ENCODE data around the gene SNX3.

SNX3 gene

GRCh38 chr6:108165714-108166663 lies 94.9 kb downstream of the SNX3 start, which contains the start of gene NR2E1:
Gene NR2E1, plus strand, starts transcription at chr6:108166022. Its CDS starts 744 bp downstream, at chr6:108166766.
- Mint-ChIP-seq H3K36me3 (ENCODE audit: low read depth) (peaks cover 2% of the 10 kb centered on the region), H3K27ac (peak within 1 kb of the TSS; percentile 62), H3K9me3 (no peaks in the 10 kb centered on the region), H3K27me3 (peaks cover 91% of the 10 kb centered on the region), H3K4me3 (peak within 1 kb of the TSS; percentile 41), H3K4me1 (peaks cover 41% of the 10 kb centered on the region)
- DNase-seq = peak; percentile 15
- no peak for ATAC-seq

- no peak for ATAC-seq
- peak overlapping the region; percentile 57 for H3K27ac Mint-ChIP-seq
- peaks cover 92% of the 10 kb centered on the region for H3K27me3 Mint-ChIP-seq
- no peaks in the 10 kb centered on the region for H3K9me3 Mint-ChIP-seq
- DNase-seq = no peak
- H3K4me3 Mint-ChIP-seq = peak overlapping the region; percentile 39
- H3K4me1 Mint-ChIP-seq = peaks cover 41% of the 10 kb centered on the region
- H3K36me3 Mint-ChIP-seq (ENCODE audit: low read depth) = peaks cover 2% of the 10 kb centered on the region
Observed at GRCh38 chr6:108164815-108165706, 95.8 kb downstream of the SNX3 start.

GRCh38 chr6:108164543-108164814 lies 96.4 kb downstream of the SNX3 start:
- Mint-ChIP-seq H3K4me1 (peaks cover 40% of the 10 kb centered on the region), H3K36me3 (ENCODE audit: low read depth) (peaks cover 2% of the 10 kb centered on the region), H3K27me3 (peaks cover 91% of the 10 kb centered on the region), H3K9me3 (no peaks in the 10 kb centered on the region), H3K27ac (no peak overlapping the region), H3K4me3 (no peak overlapping the region)
- ATAC-seq = no peak
- no peak for DNase-seq

- DNase-seq (no peak), ATAC-seq (no peak)
- H3K27ac Mint-ChIP-seq = peak overlapping the region; percentile 20
- peaks cover 2% of the 10 kb centered on the region for H3K36me3 Mint-ChIP-seq (ENCODE audit: low read depth)
- peaks cover 35% of the 10 kb centered on the region for H3K4me1 Mint-ChIP-seq
- H3K9me3 Mint-ChIP-seq = no peaks in the 10 kb centered on the region
- no peak overlapping the region for H3K4me3 Mint-ChIP-seq
- H3K27me3 Mint-ChIP-seq = peaks cover 89% of the 10 kb centered on the region
Observed at GRCh38 chr6:108163644-108164542, 96.9 kb downstream of the SNX3 start.

- H3K9me3 Mint-ChIP-seq = no peaks in the 10 kb centered on the region
- H3K27ac Mint-ChIP-seq = no peak overlapping the region
- DNase-seq = peak; percentile 6
- peak; percentile 40 for ATAC-seq
- no peak overlapping the region for H3K4me3 Mint-ChIP-seq
- H3K27me3 Mint-ChIP-seq = peaks cover 93% of the 10 kb centered on the region
- peaks cover 38% of the 10 kb centered on the region for H3K4me1 Mint-ChIP-seq
- H3K36me3 Mint-ChIP-seq (ENCODE audit: low read depth) = peaks cover 2% of the 10 kb centered on the region
Observed at GRCh38 chr6:108163267-108163643, 97.6 kb downstream of the SNX3 start.

- peaks cover 2% of the 10 kb centered on the region for H3K36me3 Mint-ChIP-seq (ENCODE audit: low read depth)
- no peak for ATAC-seq
- no peak overlapping the region for H3K4me3 Mint-ChIP-seq
- H3K27ac Mint-ChIP-seq = no peak overlapping the region
- DNase-seq = no peak
- H3K9me3 Mint-ChIP-seq = no peaks in the 10 kb centered on the region
- peaks cover 31% of the 10 kb centered on the region for H3K4me1 Mint-ChIP-seq
- H3K27me3 Mint-ChIP-seq = peaks cover 86% of the 10 kb centered on the region
Observed at GRCh38 chr6:108161724-108162282, 99.0 kb downstream of the SNX3 start.
